H1 (cell line): ENCODE measurements around the gene PRKCI. TPM values are rescaled to one million over a fixed set of nuclear protein-coding genes. Genes with fewer than 3 reads are reported as not detected.

Source experiments
- CTCF ChIP-seq, 3 experiments: IDR thresholded peaks; 1 replicate in 2 of 3; 2 replicates in 1 of 3; pipeline versions ENCODE4 v1.5.1 to v1.6.1; 2011; ENCODE audit warnings: low read length in 3 of 3, mild to moderate bottlenecking in 3 of 3, inconsistent platforms in 2 of 3, low read depth in 1 of 3, moderate library complexity in 1 of 3; ENCODE audit not compliant: insufficient read depth in 1 of 3; ENCODE audit errors: control extremely low read depth in 1 of 3
- FOSL1 ChIP-seq: IDR thresholded peaks from 2 replicates; pipeline ENCODE4 v1.6.1; 2011; ENCODE audit warnings: mild to moderate bottlenecking, low read depth, low read length, moderate library complexity; ENCODE audit not compliant: insufficient read depth
- HDAC6 ChIP-seq: IDR thresholded peaks from one replicate; pipeline ENCODE4 v1.7.1; 2012; ENCODE audit warnings: low read depth, mild to moderate bottlenecking, inconsistent platforms, low read length, moderate library complexity
- KDM5A ChIP-seq: fragments of 200-600 bp; IDR thresholded peaks from 2 replicates; pipeline ENCODE4 v1.7.1; 2012; ENCODE audit warnings: mild to moderate bottlenecking, low read length, inconsistent platforms, mixed read lengths
- polyA plus RNA-seq, 7 experiments: library from polyadenylated mRNA; depleted of rRNA in 3 of 7; stranded (reverse) in 5 of 7; unstranded in 2 of 7; fragments of >200 nt in 5 of 7; fragments of 200-250 nt in 2 of 7; gene quantifications; 1 replicate in 5 of 7; 2 replicates in 1 of 7; 4 replicates in 1 of 7; pipeline versions ENCODE4 v1.2.1 to v1.2.3, GENCODE V29; 2011 to 2013; ENCODE audit warnings: missing spikeins in 2 of 7, mixed read lengths in 2 of 7
- total RNA-seq: library from RNA; stranded (reverse); fragmentation: NEBNext Ultra II Directional; extraction: Animal tissue kit (Norgen Biotek cat#: 25700); gene quantifications from 2 replicates; pipeline ENCODE4 v1.2.1, GENCODE V29; 2021

Gene PRKCI
- total and polyA plus RNA-seq, 2 of the 8 experiments (the other 6 are each of a cell fraction or from before 2014, with no cell fraction given): 24.3 to 100.0 TPM

- no peak for TF ChIP-seq CTCF (IDR thresholded peaks at IDR 0.05; ENCODE audit: control extremely low read depth in 1 of 3, insufficient read depth in 1 of 3, low read depth in 1 of 3, low read length in 3 of 3)
- TF ChIP-seq FOSL1: no peak
- no peak for TF ChIP-seq KDM5A
- TF ChIP-seq HDAC6: no peak
These were observed 34.9 kb downstream of the PRKCI start (continued) for GRCh38 chr3:170257145-170257544.
